Activated CD8-positive, alpha-beta T cell treated with anti-CD3 and anti-CD28 coated beads, Interleukin-2, amount 10 ng/mL, durations not matched to agents 7 days and 5 days (primary cell): ENCODE data around the gene HLA-A. TPM values are rescaled to one million over a fixed set of nuclear protein-coding genes. Genes with fewer than 3 reads are reported as not detected.
"Not testable (repeated sequence)": the region's sequence is repeated elsewhere in the genome, so short reads cannot be mapped to it uniquely, and the experiment has no call there.

Experiments used
- ATAC-seq: fragments of 150-1000 bp; cut with Tn5 transposase; one replicate; pipeline ENCODE4 v1.10.0; 2021; ENCODE audit warnings: moderate library complexity
- CTCF ChIA-PET: fragments of 350-600 bp; sonication (Branson Sonifier 250); formaldehyde crosslinking; loops from one replicate; lab custom pipeline; 2021; ENCODE audit warnings: antibody characterized with exemption; lab: Charles Lee
- POLR2A ChIA-PET: fragments of 350-600 bp; sonication (Branson Sonifier 250); formaldehyde crosslinking; loops from one replicate; lab custom pipeline; 2021; ENCODE audit warnings: antibody characterized with exemption; lab: Charles Lee
- DNase-seq: peaks from one replicate; pipeline ENCODE4 v3.0.0-alpha.2; 2020
- H3K27ac Mint-ChIP-seq: one replicate; pipeline ENCODE4 v1.8.0; 2021; ENCODE audit warnings: mild to moderate bottlenecking, mixed read lengths
- H3K27me3 Mint-ChIP-seq: one replicate; pipeline ENCODE4 v1.8.0; 2021; ENCODE audit warnings: low read depth, mixed read lengths
- H3K36me3 Mint-ChIP-seq: one replicate; pipeline ENCODE4 v1.8.0; 2021; ENCODE audit warnings: low read depth, mixed read lengths
- H3K4me1 Mint-ChIP-seq: one replicate; pipeline ENCODE4 v1.8.0; 2021; ENCODE audit warnings: low read depth, mixed read lengths
- H3K4me3 Mint-ChIP-seq: one replicate; pipeline ENCODE4 v1.8.0; 2021; ENCODE audit warnings: mild to moderate bottlenecking, mixed read lengths
- H3K9me3 Mint-ChIP-seq: one replicate; pipeline ENCODE4 v1.8.0; 2022; ENCODE audit warnings: mixed read lengths; ENCODE audit not compliant: insufficient read depth
- total RNA-seq, 2 experiments: library from RNA; stranded (reverse); gene quantifications; one replicate each; pipeline ENCODE4 v1.2.3, GENCODE V29; 2021

HLA-A gene
- total RNA-seq, 2 experiments from 2014 or later: 1,178 to 1,183 TPM

- Mint-ChIP-seq H3K4me3 (no peak overlapping the region), H3K36me3 (peaks cover 63% of the 10 kb centered on the region), H3K27me3 (no peaks in the 10 kb centered on the region), H3K27ac (no peak overlapping the region), H3K4me1 (peaks cover 36% of the 10 kb centered on the region), H3K9me3 (no peaks in the 10 kb centered on the region)
- DNase-seq: no peak
- POLR2A ChIA-PET: interaction anchor here (0.8 to 1.8 kb wide), 2 partner anchors 12 to 94 kb away, joined by 3 to 4 read pairs; no protein-coding TSS in a partner anchor
- CTCF ChIA-PET: interaction anchor here (0.7 kb wide), 1 partner anchor 9 kb away, joined by 3 read pairs; no protein-coding TSS in a partner anchor
- peak; percentile 3 for ATAC-seq
These were observed 5.9 kb downstream of the HLA-A start for GRCh38 chr6:29948277-29948676.

- Mint-ChIP-seq H3K27ac (no peak overlapping the region), H3K4me3 (no peak overlapping the region), H3K36me3 (peaks cover 47% of the 10 kb centered on the region), H3K4me1 (peaks cover 30% of the 10 kb centered on the region), H3K27me3 (no peaks in the 10 kb centered on the region), H3K9me3 (no peaks in the 10 kb centered on the region)
- CTCF ChIA-PET: no interaction called here
- ATAC-seq (no peak), DNase-seq (no peak)
- POLR2A ChIA-PET: no interaction called here
These were observed 7.6 kb downstream of the HLA-A start for GRCh38 chr6:29949934-29950333.

GRCh38 chr6:29951882-29952281, 9.6 kb downstream of the HLA-A start:
- ChIA-PET POLR2A (interaction anchor here (0.6 kb wide), 1 partner anchor 10 kb away, joined by 3 read pairs; no protein-coding TSS in a partner anchor), CTCF (no interaction called here)
- no peak overlapping the region for H3K4me3 Mint-ChIP-seq
- no peak overlapping the region for H3K27ac Mint-ChIP-seq
- H3K4me1 Mint-ChIP-seq: peaks cover 10% of the 10 kb centered on the region
- H3K9me3 Mint-ChIP-seq: no peaks in the 10 kb centered on the region
- no peaks in the 10 kb centered on the region for H3K27me3 Mint-ChIP-seq
- H3K36me3 Mint-ChIP-seq: peaks cover 27% of the 10 kb centered on the region
- ATAC-seq (no peak), DNase-seq (no peak)

- Mint-ChIP-seq H3K27ac (no peak overlapping the region), H3K4me3 (no peak overlapping the region)
- CTCF ChIA-PET: no interaction called here
These were observed 10.7 kb downstream of the HLA-A start for GRCh38 chr6:29953001-29953441.

GRCh38 chr6:29953686-29954085, 11.4 kb downstream of the HLA-A start:
- ChIA-PET POLR2A (no interaction called here), CTCF (no interaction called here)
- no peak overlapping the region for H3K4me3 Mint-ChIP-seq
- H3K27me3 Mint-ChIP-seq: no peaks in the 10 kb centered on the region
- no peaks in the 10 kb centered on the region for H3K4me1 Mint-ChIP-seq
- ATAC-seq (no peak), DNase-seq (no peak)
- H3K27ac Mint-ChIP-seq: no peak overlapping the region
- peaks cover 12% of the 10 kb centered on the region for H3K36me3 Mint-ChIP-seq
- H3K9me3 Mint-ChIP-seq: no peaks in the 10 kb centered on the region

More at GRCh38 chr6:29953001-29953441, 10.7 kb downstream of the HLA-A start:
- H3K27me3 Mint-ChIP-seq: no peaks in the 10 kb centered on the region
- POLR2A ChIA-PET: no interaction called here
- H3K9me3 Mint-ChIP-seq: no peaks in the 10 kb centered on the region
- no peaks in the 10 kb centered on the region for H3K4me1 Mint-ChIP-seq
- DNase-seq: no peak
- no peak for ATAC-seq
- peaks cover 18% of the 10 kb centered on the region for H3K36me3 Mint-ChIP-seq

- DNase-seq (no peak), ATAC-seq (no peak)
- ChIA-PET POLR2A (no interaction called here), CTCF (no interaction called here)
- Mint-ChIP-seq H3K36me3 (peaks cover 6% of the 10 kb centered on the region), H3K27me3 (no peaks in the 10 kb centered on the region), H3K4me3 (no peak overlapping the region), H3K9me3 (no peaks in the 10 kb centered on the region), H3K27ac (no peak overlapping the region), H3K4me1 (no peaks in the 10 kb centered on the region)
These were observed 11.9 kb downstream of the HLA-A start for GRCh38 chr6:29954272-29954671.

GRCh38 chr6:29955783-29956182, 13.5 kb downstream of the HLA-A start:
- CTCF ChIA-PET: no interaction called here
- no peaks in the 10 kb centered on the region for H3K4me1 Mint-ChIP-seq
- H3K4me3 Mint-ChIP-seq: no peak overlapping the region
- no peak for ATAC-seq
- DNase-seq: no peak
- no peaks in the 10 kb centered on the region for H3K36me3 Mint-ChIP-seq
- POLR2A ChIA-PET: no interaction called here
- no peaks in the 10 kb centered on the region for H3K9me3 Mint-ChIP-seq
- no peaks in the 10 kb centered on the region for H3K27me3 Mint-ChIP-seq
- no peak overlapping the region for H3K27ac Mint-ChIP-seq

GRCh38 chr6:29956518-29956917, 14.2 kb downstream of the HLA-A start:
- no peaks in the 10 kb centered on the region for H3K36me3 Mint-ChIP-seq
- no peaks in the 10 kb centered on the region for H3K9me3 Mint-ChIP-seq
- POLR2A ChIA-PET: no interaction called here
- H3K4me1 Mint-ChIP-seq: no peaks in the 10 kb centered on the region
- ATAC-seq (no peak), DNase-seq (no peak)
- CTCF ChIA-PET: no interaction called here
- no peak overlapping the region for H3K27ac Mint-ChIP-seq
- no peak overlapping the region for H3K4me3 Mint-ChIP-seq
- H3K27me3 Mint-ChIP-seq: no peaks in the 10 kb centered on the region

- ATAC-seq: no peak
- Mint-ChIP-seq H3K36me3 (no peaks in the 10 kb centered on the region), H3K4me1 (no peaks in the 10 kb centered on the region), H3K27ac (no peak overlapping the region), H3K27me3 (no peaks in the 10 kb centered on the region), H3K9me3 (no peaks in the 10 kb centered on the region), H3K4me3 (no peak overlapping the region)
- DNase-seq: no peak
- ChIA-PET CTCF (no interaction called here), POLR2A (no interaction called here)
These were observed 15.7 kb downstream of the HLA-A start for GRCh38 chr6:29958046-29958445.

GRCh38 chr6:29958921-29959320, 16.6 kb downstream of the HLA-A start:
- CTCF ChIA-PET: no interaction called here
- H3K4me1 Mint-ChIP-seq: peaks cover 4% of the 10 kb centered on the region
- DNase-seq (no peak), ATAC-seq (no peak)
- POLR2A ChIA-PET: no interaction called here
- no peak overlapping the region for H3K4me3 Mint-ChIP-seq
- no peaks in the 10 kb centered on the region for H3K9me3 Mint-ChIP-seq
- H3K36me3 Mint-ChIP-seq: no peaks in the 10 kb centered on the region
- no peak overlapping the region for H3K27ac Mint-ChIP-seq
- no peaks in the 10 kb centered on the region for H3K27me3 Mint-ChIP-seq

GRCh38 chr6:29959467-29959866, 17.1 kb downstream of the HLA-A start:
- H3K27ac Mint-ChIP-seq: no peak overlapping the region
- CTCF ChIA-PET: no interaction called here

GRCh38 chr6:29961966-29962365, 19.6 kb downstream of the HLA-A start:
- ChIA-PET CTCF (no interaction called here), POLR2A (no interaction called here)
- Mint-ChIP-seq H3K36me3 (no peaks in the 10 kb centered on the region), H3K27ac (no peak overlapping the region), H3K9me3 (no peaks in the 10 kb centered on the region), H3K4me3 (no peak overlapping the region), H3K27me3 (no peaks in the 10 kb centered on the region), H3K4me1 (peaks cover 28% of the 10 kb centered on the region)
- DNase-seq: no peak
- no peak for ATAC-seq

More at GRCh38 chr6:29959467-29959866, 17.1 kb downstream of the HLA-A start:
- no peaks in the 10 kb centered on the region for H3K27me3 Mint-ChIP-seq
- no peak overlapping the region for H3K4me3 Mint-ChIP-seq
- POLR2A ChIA-PET: interaction anchor here (1.1 kb wide), 1 partner anchor 12 kb away, joined by 4 read pairs; no protein-coding TSS in a partner anchor
- no peaks in the 10 kb centered on the region for H3K9me3 Mint-ChIP-seq
- ATAC-seq (no peak), DNase-seq (no peak)
- peaks cover 8% of the 10 kb centered on the region for H3K4me1 Mint-ChIP-seq
- no peaks in the 10 kb centered on the region for H3K36me3 Mint-ChIP-seq

- POLR2A ChIA-PET, H3K27ac Mint-ChIP-seq: not testable (repeated sequence)
These were observed 21.4 kb downstream of the HLA-A start for GRCh38 chr6:29963697-29964096.

More at GRCh38 chr6:29963697-29964096, 21.4 kb downstream of the HLA-A start:
- not testable (repeated sequence) for H3K36me3 Mint-ChIP-seq, DNase-seq, ATAC-seq, H3K4me3 Mint-ChIP-seq, H3K27me3 Mint-ChIP-seq, H3K9me3 Mint-ChIP-seq
- CTCF ChIA-PET: interaction anchor here (0.8 to 4.3 kb wide), 3 partner anchors 14 to 119 kb away, joined by 3 to 38 read pairs (median 5); no protein-coding TSS in a partner anchor
- H3K4me1 Mint-ChIP-seq: peaks cover 30% of the 10 kb centered on the region
